ENCODE data around the gene SMPD2.
"Not testable (repeated sequence)": the region's sequence is repeated elsewhere in the genome, so short reads cannot be mapped to it uniquely, and the experiment has no call there.

Gene SMPD2

GRCh38 chr6:109455437-109456110 is 15.1 kb downstream of the SMPD2 start, which contains the start of gene MICAL1:
MICAL1 (minus strand) TSS chr6:109455772; CDS start chr6:109454196, 1,576 bp downstream.
- no peaks in the 10 kb centered on the region for H3K36me3 ChIP-seq (ENCODE audit: control insufficient read depth in 1 of 2, insufficient read depth in 2 of 2, low read length in 2 of 2)
- H3K27ac ChIP-seq (ENCODE audit: low read length) = peak within 1 kb of the TSS; percentile 77
- peaks cover 12 to 31% of the 10 kb centered on the region in 2 donors for H3K4me1 ChIP-seq (ENCODE audit: control insufficient read depth in 1 of 2, insufficient read depth in 2 of 2, low read length in 2 of 2)
- no peaks in the 10 kb centered on the region for H3K27me3 ChIP-seq (ENCODE audit: low read depth, low read length)
- no peaks in the 10 kb centered on the region for H3K9me3 ChIP-seq (ENCODE audit: control insufficient read depth in 1 of 2, low read length in 2 of 2)
- H3K4me3 ChIP-seq (ENCODE audit: low read depth in 1 of 2, low read length in 2 of 2) = peak within 1 kb of the TSS; percentile 68 to 90

- Histone ChIP-seq H3K36me3 (ENCODE audit: control insufficient read depth in 1 of 2, insufficient read depth in 2 of 2, low read length in 2 of 2) (no peaks in the 10 kb centered on the region), H3K4me1 (ENCODE audit: control insufficient read depth in 1 of 2, insufficient read depth in 2 of 2, low read length in 2 of 2) (peaks cover 12 to 31% of the 10 kb centered on the region in 2 donors), H3K9me3 (ENCODE audit: control insufficient read depth in 1 of 2, low read length in 2 of 2) (no peaks in the 10 kb centered on the region), H3K27ac (ENCODE audit: low read length) (peak overlapping the region; percentile 77), H3K4me3 (ENCODE audit: low read depth in 1 of 2, low read length in 2 of 2) (peak overlapping the region; percentile 61 to 90), H3K27me3 (ENCODE audit: low read depth, low read length) (no peaks in the 10 kb centered on the region)
Observed at GRCh38 chr6:109456111-109456583, 15.6 kb downstream of the SMPD2 start.

- H3K4me3 ChIP-seq (ENCODE audit: low read depth in 1 of 2, low read length in 2 of 2) = peak overlapping the region; percentile 61 to 90
- peaks cover 2 to 3% of the 10 kb centered on the region in 2 donors for H3K36me3 ChIP-seq (ENCODE audit: control insufficient read depth in 1 of 2, insufficient read depth in 2 of 2, low read length in 2 of 2)
- peaks cover 12 to 31% of the 10 kb centered on the region in 2 donors for H3K4me1 ChIP-seq (ENCODE audit: control insufficient read depth in 1 of 2, insufficient read depth in 2 of 2, low read length in 2 of 2)
- H3K27me3 ChIP-seq (ENCODE audit: low read depth, low read length) = no peaks in the 10 kb centered on the region
- no peaks in the 10 kb centered on the region for H3K9me3 ChIP-seq (ENCODE audit: control insufficient read depth in 1 of 2, low read length in 2 of 2)
- peak overlapping the region; percentile 77 for H3K27ac ChIP-seq (ENCODE audit: low read length)
Observed at GRCh38 chr6:109456710-109457561, 16.4 kb downstream of the SMPD2 start.

- Histone ChIP-seq H3K9me3 (ENCODE audit: control insufficient read depth in 1 of 2, low read length in 2 of 2) (no peaks in the 10 kb centered on the region), H3K4me3 (ENCODE audit: low read depth in 1 of 2, low read length in 2 of 2) (no peak overlapping the region), H3K27ac (ENCODE audit: low read length) (peak overlapping the region; percentile 77), H3K27me3 (ENCODE audit: low read depth, low read length) (no peaks in the 10 kb centered on the region), H3K4me1 (ENCODE audit: control insufficient read depth in 1 of 2, insufficient read depth in 2 of 2, low read length in 2 of 2) (peaks cover 12 to 31% of the 10 kb centered on the region in 2 donors), H3K36me3 (ENCODE audit: control insufficient read depth in 1 of 2, insufficient read depth in 2 of 2, low read length in 2 of 2) (peaks cover 5 to 8% of the 10 kb centered on the region in 2 donors)
Observed at GRCh38 chr6:109457562-109457996, 17.1 kb downstream of the SMPD2 start.

- Histone ChIP-seq H3K4me3 (ENCODE audit: low read depth in 1 of 2, low read length in 2 of 2) (peak overlapping the region in 1 of 2 donors; percentile 28), H3K9me3 (ENCODE audit: control insufficient read depth in 1 of 2, low read length in 2 of 2) (no peaks in the 10 kb centered on the region), H3K4me1 (ENCODE audit: control insufficient read depth in 1 of 2, insufficient read depth in 2 of 2, low read length in 2 of 2) (peaks cover 12 to 25% of the 10 kb centered on the region in 2 donors), H3K36me3 (ENCODE audit: control insufficient read depth in 1 of 2, insufficient read depth in 2 of 2, low read length in 2 of 2) (peaks cover 7 to 11% of the 10 kb centered on the region in 2 donors), H3K27ac (ENCODE audit: low read length) (no peak overlapping the region), H3K27me3 (ENCODE audit: low read depth, low read length) (no peaks in the 10 kb centered on the region)
Observed at GRCh38 chr6:109458774-109459531, 18.4 kb downstream of the SMPD2 start.

- Histone ChIP-seq H3K4me3 (ENCODE audit: low read depth in 1 of 2, low read length in 2 of 2) (no peak overlapping the region), H3K9me3 (ENCODE audit: control insufficient read depth in 1 of 2, low read length in 2 of 2) (no peaks in the 10 kb centered on the region), H3K4me1 (ENCODE audit: control insufficient read depth in 1 of 2, insufficient read depth in 2 of 2, low read length in 2 of 2) (peaks cover 6 to 13% of the 10 kb centered on the region in 2 donors), H3K36me3 (ENCODE audit: control insufficient read depth in 1 of 2, insufficient read depth in 2 of 2, low read length in 2 of 2) (peaks cover 8 to 15% of the 10 kb centered on the region in 2 donors), H3K27me3 (ENCODE audit: low read depth, low read length) (no peaks in the 10 kb centered on the region), H3K27ac (ENCODE audit: low read length) (no peak overlapping the region)
Observed at GRCh38 chr6:109460161-109460829, 19.8 kb downstream of the SMPD2 start.

GRCh38 chr6:109461205-109461604 is 20.7 kb downstream of the SMPD2 start:
- peaks cover 17 to 24% of the 10 kb centered on the region in 2 donors for H3K36me3 ChIP-seq (ENCODE audit: control insufficient read depth in 1 of 2, insufficient read depth in 2 of 2, low read length in 2 of 2)
- H3K27ac ChIP-seq (ENCODE audit: low read length); H3K4me1 ChIP-seq (ENCODE audit: control insufficient read depth in 1 of 2, insufficient read depth in 2 of 2, low read length in 2 of 2); H3K27me3 ChIP-seq (ENCODE audit: low read depth, low read length); H3K4me3 ChIP-seq (ENCODE audit: low read depth in 1 of 2, low read length in 2 of 2); H3K9me3 ChIP-seq (ENCODE audit: control insufficient read depth in 1 of 2, low read length in 2 of 2): not testable (repeated sequence)

- Histone ChIP-seq H3K27ac (ENCODE audit: low read length) (no peak overlapping the region), H3K4me1 (ENCODE audit: control insufficient read depth in 1 of 2, insufficient read depth in 2 of 2, low read length in 2 of 2) (peaks cover 0 to 3% of the 10 kb centered on the region in 2 donors), H3K36me3 (ENCODE audit: control insufficient read depth in 1 of 2, insufficient read depth in 2 of 2, low read length in 2 of 2) (peaks cover 21 to 28% of the 10 kb centered on the region in 2 donors), H3K4me3 (ENCODE audit: low read depth in 1 of 2, low read length in 2 of 2) (no peak overlapping the region), H3K27me3 (ENCODE audit: low read depth, low read length) (no peaks in the 10 kb centered on the region), H3K9me3 (ENCODE audit: control insufficient read depth in 1 of 2, low read length in 2 of 2) (no peaks in the 10 kb centered on the region)
Observed at GRCh38 chr6:109461733-109462526, 21.4 kb downstream of the SMPD2 start.

GRCh38 chr6:109465772-109466171 is 25.2 kb downstream of the SMPD2 start:
- Histone ChIP-seq H3K36me3 (ENCODE audit: control insufficient read depth in 1 of 2, insufficient read depth in 2 of 2, low read length in 2 of 2) (peaks cover 35 to 59% of the 10 kb centered on the region in 2 donors), H3K4me1 (ENCODE audit: control insufficient read depth in 1 of 2, insufficient read depth in 2 of 2, low read length in 2 of 2) (no peaks in the 10 kb centered on the region), H3K4me3 (ENCODE audit: low read depth in 1 of 2, low read length in 2 of 2) (no peak overlapping the region), H3K9me3 (ENCODE audit: control insufficient read depth in 1 of 2, low read length in 2 of 2) (no peaks in the 10 kb centered on the region), H3K27me3 (ENCODE audit: low read depth, low read length) (no peaks in the 10 kb centered on the region), H3K27ac (ENCODE audit: low read length) (no peak overlapping the region)
